ENCODE results near the gene PARVB. TPM values are rescaled to one million over a fixed set of nuclear protein-coding genes. Genes with fewer than 3 reads are reported as not detected.

Gene PARVB
- total RNA-seq, 4 donors from 2014 or later = 32.1 to 61.9 (median 41.9) TPM

DNA sequence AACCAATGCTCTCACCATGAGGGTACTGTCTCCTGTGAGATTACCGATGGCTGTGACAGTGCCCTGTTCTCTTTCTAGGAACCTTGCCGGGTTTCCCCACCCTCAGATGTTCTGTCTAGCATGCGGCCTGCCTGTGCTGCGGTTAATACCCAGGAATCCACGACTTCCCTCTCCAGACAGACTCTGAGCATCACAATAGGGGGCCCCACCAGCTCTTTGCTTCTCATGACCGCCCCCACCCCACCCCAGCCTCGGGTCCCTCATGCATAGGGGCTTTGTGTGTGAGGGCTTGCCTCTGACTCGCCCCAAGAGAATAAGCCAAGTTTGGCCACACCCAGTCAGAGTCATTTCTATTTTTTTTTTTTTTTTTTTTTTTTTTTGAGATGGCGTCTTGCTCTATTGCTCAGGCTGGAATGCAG is 166.9 kb downstream of the PARVB start:
- H3K9me3 ChIP-seq = no peaks in the 10 kb centered on the region
- no peak for ATAC-seq
- 83% methylated on average over 1 of the region's 9 CpGs; no CpG with 5 or more reads in 1 of the 2 donors for WGBS, 2 donors (ENCODE audit: low coverage in 1 of 2)
- TF ChIP-seq POLR2A (IDR thresholded peaks at IDR 0.05) = no peak
- no peak for TF ChIP-seq EP300 (IDR thresholded peaks at IDR 0.05)
- no peak for TF ChIP-seq POLR2AphosphoS5 (IDR thresholded peaks at IDR 0.05)
- TF ChIP-seq, protein P1, sequence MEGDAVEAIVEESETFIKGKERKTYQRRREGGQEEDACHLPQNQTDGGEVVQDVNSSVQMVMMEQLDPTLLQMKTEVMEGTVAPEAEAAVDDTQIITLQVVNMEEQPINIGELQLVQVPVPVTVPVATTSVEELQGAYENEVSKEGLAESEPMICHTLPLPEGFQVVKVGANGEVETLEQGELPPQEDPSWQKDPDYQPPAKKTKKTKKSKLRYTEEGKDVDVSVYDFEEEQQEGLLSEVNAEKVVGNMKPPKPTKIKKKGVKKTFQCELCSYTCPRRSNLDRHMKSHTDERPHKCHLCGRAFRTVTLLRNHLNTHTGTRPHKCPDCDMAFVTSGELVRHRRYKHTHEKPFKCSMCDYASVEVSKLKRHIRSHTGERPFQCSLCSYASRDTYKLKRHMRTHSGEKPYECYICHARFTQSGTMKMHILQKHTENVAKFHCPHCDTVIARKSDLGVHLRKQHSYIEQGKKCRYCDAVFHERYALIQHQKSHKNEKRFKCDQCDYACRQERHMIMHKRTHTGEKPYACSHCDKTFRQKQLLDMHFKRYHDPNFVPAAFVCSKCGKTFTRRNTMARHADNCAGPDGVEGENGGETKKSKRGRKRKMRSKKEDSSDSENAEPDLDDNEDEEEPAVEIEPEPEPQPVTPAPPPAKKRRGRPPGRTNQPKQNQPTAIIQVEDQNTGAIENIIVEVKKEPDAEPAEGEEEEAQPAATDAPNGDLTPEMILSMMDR (IDR thresholded peaks at IDR 0.05) = no peak
- no peak overlapping the region for H3K4me3 ChIP-seq
- H3K27ac ChIP-seq = no peak overlapping the region
- no peaks in the 10 kb centered on the region for H3K36me3 ChIP-seq
- peaks cover 0 to 7% (median 0%) of the 10 kb centered on the region in 3 donors for H3K4me1 ChIP-seq
- peaks cover 54% of the 10 kb centered on the region for H3K27me3 ChIP-seq

DNA sequence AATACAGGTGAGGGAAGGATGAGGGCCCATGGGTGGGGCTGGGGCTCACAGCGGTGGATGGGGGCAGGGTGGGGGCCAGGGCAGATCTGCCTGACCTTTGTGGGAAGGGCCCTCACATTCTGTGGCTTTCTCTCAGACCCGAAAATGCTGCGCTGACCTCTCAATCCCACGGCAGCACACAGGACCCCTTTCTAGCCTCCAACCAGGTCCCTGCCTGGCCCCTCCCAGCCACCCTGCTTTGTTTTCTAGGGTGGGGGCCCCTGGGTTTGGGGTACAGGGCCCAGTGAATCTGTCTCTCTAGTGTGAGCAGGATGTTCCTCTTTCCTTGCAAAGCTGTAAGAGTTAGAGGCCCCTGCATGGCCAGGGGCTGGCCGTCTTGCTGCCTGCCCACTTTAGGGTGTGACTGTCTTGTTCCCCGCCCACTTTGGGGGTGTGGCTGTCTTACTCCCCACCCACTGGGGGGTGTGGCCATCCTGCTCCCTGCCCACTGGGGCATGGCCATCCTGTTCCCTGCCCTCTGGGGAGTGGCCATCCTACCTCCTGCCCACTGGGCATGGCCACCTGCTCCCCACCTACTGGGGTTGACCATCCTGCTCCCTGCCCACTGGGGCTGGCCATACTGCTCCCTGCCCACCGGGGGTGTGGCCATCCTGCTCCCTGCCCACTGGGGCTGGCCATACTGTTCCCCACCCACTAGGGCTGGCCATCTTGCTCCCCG is 168.2 kb downstream of the PARVB start:
- TF ChIP-seq POLR2AphosphoS5 (IDR thresholded peaks at IDR 0.05) (no peak), EP300 (IDR thresholded peaks at IDR 0.05) (no peak), POLR2A (IDR thresholded peaks at IDR 0.05) (no peak)
- TF ChIP-seq, protein P1 (IDR thresholded peaks at IDR 0.05) = no peak
- peaks cover 59% of the 10 kb centered on the region for H3K27me3 ChIP-seq
- 90 to 100% methylated on average over 1 to 3 of the region's 8 CpGs for WGBS, 2 donors (ENCODE audit: low coverage in 1 of 2)

DNA sequence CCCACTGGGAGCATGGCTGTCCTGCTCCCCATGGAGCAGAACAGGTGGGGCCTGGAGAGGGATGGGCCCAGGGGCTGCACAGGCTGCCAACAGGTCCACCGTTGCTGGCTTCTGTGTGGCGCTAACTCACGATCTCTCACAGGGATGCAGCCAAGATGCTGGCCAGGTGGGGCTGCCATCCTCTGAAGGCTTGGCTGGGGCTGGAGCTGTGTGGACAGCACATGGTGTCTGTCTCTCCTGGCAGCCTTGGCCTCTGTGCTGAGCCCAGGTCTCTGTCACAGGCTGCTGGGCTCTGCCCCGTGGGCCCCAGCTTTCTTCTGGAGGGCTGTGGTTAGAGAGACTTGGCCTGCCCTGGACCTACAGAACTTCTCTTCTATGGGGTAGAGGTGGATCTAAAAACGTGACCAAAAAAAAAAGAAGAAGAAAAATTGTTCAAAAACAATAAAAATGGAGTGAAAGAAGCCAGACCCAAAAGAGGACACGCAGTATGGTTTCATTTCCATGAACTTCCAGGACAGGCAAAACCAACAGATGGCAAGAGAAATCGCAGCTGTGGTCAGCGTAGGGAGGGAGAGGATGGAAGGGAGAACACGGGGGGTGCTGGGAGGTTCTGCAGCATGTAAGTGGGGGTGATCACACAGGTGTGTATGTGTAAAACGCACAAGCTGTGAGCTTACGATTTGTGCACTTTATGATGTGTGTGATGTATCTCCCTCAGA is 168.9 kb downstream of the PARVB start:
- ATAC-seq = no peak
- no peaks in the 10 kb centered on the region for H3K9me3 ChIP-seq
- TF ChIP-seq POLR2A (IDR thresholded peaks at IDR 0.05) = no peak
- TF ChIP-seq, protein P1 (IDR thresholded peaks at IDR 0.05) = no peak
- TF ChIP-seq EP300 (IDR thresholded peaks at IDR 0.05) = no peak
- TF ChIP-seq POLR2AphosphoS5 (IDR thresholded peaks at IDR 0.05) = no peak
- H3K27me3 ChIP-seq = peaks cover 54% of the 10 kb centered on the region
- peaks cover 0 to 14% (median 0%) of the 10 kb centered on the region in 3 donors for H3K4me1 ChIP-seq
- H3K4me3 ChIP-seq = no peak overlapping the region
- WGBS, 2 donors (ENCODE audit: low coverage in 1 of 2) = 50 to 53% methylated on average over 3 to 6 of the region's 11 CpGs
- H3K36me3 ChIP-seq = no peaks in the 10 kb centered on the region
- H3K27ac ChIP-seq = no peak overlapping the region

More for the DNA sequence above, 168.2 kb downstream of the PARVB start:
- Histone ChIP-seq H3K9me3 (no peaks in the 10 kb centered on the region), H3K4me1 (peaks cover 0 to 14% (median 0%) of the 10 kb centered on the region in 3 donors), H3K27ac (no peak overlapping the region), H3K36me3 (no peaks in the 10 kb centered on the region), H3K4me3 (no peak overlapping the region)
- no peak for ATAC-seq

DNA sequence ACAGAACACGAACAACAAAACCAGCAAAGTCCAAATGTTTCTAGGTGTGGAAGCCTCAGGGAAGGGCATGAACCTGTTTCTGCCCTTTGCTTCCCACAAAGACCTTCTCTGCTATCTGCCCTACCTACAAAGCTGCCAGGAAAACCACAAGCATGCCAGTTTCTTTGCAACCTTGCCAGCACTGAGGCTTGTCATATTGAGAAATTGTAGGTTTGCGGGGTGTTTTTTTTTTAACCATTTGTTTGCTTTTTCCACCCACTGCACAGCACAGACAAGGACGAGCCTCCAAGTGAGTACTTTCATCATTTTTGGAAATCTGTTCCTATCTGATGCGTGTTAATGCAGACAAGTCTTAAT is 169.4 kb downstream of the PARVB start:
- Histone ChIP-seq H3K36me3 (no peaks in the 10 kb centered on the region), H3K27ac (no peak overlapping the region), H3K9me3 (no peaks in the 10 kb centered on the region), H3K4me1 (peaks cover 0 to 14% (median 0%) of the 10 kb centered on the region in 3 donors), H3K27me3 (peaks cover 49% of the 10 kb centered on the region), H3K4me3 (no peak overlapping the region)
- ATAC-seq = no peak
- TF ChIP-seq POLR2AphosphoS5 (IDR thresholded peaks at IDR 0.05) (no peak), POLR2A (IDR thresholded peaks at IDR 0.05) (no peak), EP300 (IDR thresholded peaks at IDR 0.05) (no peak)
- TF ChIP-seq, protein P1 (IDR thresholded peaks at IDR 0.05) = no peak
- 45 to 56% methylated on average over 4 of the region's 4 CpGs for WGBS, 2 donors (ENCODE audit: low coverage in 1 of 2)
